Heart left ventricle (tissue), 13 donors: Measurements from ENCODE around the gene DCAF15.

Experiments used
- POLR2A ChIP-seq, 2 donors: fragments of 450-650 bp; IDR thresholded peaks; one replicate each; pipeline ENCODE4 v1.6.1; 2017; ENCODE audit warnings: antibody characterized with exemption in 2 of 2, mild to moderate bottlenecking in 2 of 2, moderate library complexity in 2 of 2
- TF ChIP-seq, protein P1 (sequence below), 12 donors: fragments of 200-600 bp; sonication (generic) in 4 of 12; IDR thresholded peaks; one replicate each; pipeline versions ENCODE4 v1.5.0 to v1.8.0; 2018 to 2022; ENCODE audit warnings: antibody characterized with exemption in 12 of 12, mild to moderate bottlenecking in 5 of 12
- donor health status: ischemic (EF 13 %, LVEDD 7.1; RV severe dilation, severe dysfunction).
- donor health status: DM: no; HTN: yes; CAD: no.
- donor health status: DM: no; HTN: no; CAD: no.
- donor health status: ischemic (EF 25% LVEDD 6.9; RV normal size, moderate dysfunction).
- donor health status: ischemic (EF 25% LVEDD 5.7; RV mildly dilated, moderate dysfunction).
- donor health status: ischemic (EF 35%, LVEDD 5.7; RV mildly dilated, moderate dysfunction).
- donor health status: nonischemic (EF 11% LVEDD 7.7; RV severe dilation, severe dysfunction).
- donor health status: DM: yes; HTN: yes; CAD: no.
- donor health status: PGD.
- donor health status: ischemic (EF 29% LVEDD 5.4; RV normal size, mild dysfunction).
- donor health status: nonischemic (EF 23%, LVEDD 6.1; RV moderate dilation, normal function).

DNA sequence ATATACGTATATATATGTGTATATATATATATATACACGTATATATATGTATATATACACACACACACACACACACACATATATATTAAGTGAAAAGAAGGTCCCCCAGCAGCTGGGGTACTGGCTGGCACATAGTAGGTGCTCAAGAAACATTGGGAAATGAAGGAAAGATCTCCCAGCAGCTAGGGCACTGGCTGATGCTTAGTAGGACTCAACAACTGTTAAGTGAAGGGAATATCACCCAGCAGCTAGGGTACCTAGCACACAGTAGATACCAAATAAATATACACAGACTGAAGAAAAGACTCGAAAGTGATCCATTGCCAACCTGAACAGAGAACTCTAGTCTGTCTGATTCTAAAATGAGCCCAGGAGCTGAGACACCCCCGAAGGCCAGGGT is 26.3 kb upstream of the DCAF15 start:
- TF ChIP-seq, protein P1, sequence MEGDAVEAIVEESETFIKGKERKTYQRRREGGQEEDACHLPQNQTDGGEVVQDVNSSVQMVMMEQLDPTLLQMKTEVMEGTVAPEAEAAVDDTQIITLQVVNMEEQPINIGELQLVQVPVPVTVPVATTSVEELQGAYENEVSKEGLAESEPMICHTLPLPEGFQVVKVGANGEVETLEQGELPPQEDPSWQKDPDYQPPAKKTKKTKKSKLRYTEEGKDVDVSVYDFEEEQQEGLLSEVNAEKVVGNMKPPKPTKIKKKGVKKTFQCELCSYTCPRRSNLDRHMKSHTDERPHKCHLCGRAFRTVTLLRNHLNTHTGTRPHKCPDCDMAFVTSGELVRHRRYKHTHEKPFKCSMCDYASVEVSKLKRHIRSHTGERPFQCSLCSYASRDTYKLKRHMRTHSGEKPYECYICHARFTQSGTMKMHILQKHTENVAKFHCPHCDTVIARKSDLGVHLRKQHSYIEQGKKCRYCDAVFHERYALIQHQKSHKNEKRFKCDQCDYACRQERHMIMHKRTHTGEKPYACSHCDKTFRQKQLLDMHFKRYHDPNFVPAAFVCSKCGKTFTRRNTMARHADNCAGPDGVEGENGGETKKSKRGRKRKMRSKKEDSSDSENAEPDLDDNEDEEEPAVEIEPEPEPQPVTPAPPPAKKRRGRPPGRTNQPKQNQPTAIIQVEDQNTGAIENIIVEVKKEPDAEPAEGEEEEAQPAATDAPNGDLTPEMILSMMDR (IDR thresholded peaks at IDR 0.05): no peak
- no peak for TF ChIP-seq POLR2A (IDR thresholded peaks at IDR 0.05)
